ENCODE data around the gene SLC8A1.

The SLC8A1 gene

GRCh38 chr2:40120026-40120425, 331.9 kb downstream of the SLC8A1 start:
- H2AFZ ChIP-seq (ENCODE audit: low read length), result no peak overlapping the region
- H3K79me2 ChIP-seq (ENCODE audit: insufficient read depth, low read length), result no peaks in the 10 kb centered on the region
- H3K9ac ChIP-seq (ENCODE audit: low read depth, low read length, poor library complexity, severe bottlenecking), result no peak overlapping the region
- TF ChIP-seq EZH2phosphoT487 (IDR thresholded peaks at IDR 0.05; ENCODE audit: borderline replicate concordance) (no peak), CTCF (conservative IDR thresholded peaks at IDR 0.05; ENCODE audit: low read length) (no peak)
- no peak overlapping the region for H3K4me3 ChIP-seq (ENCODE audit: low read length, poor library complexity, severe bottlenecking)
- no peaks in the 10 kb centered on the region for H3K27me3 ChIP-seq (ENCODE audit: insufficient read depth, low read length, poor library complexity, severe bottlenecking)
- no peaks in the 10 kb centered on the region for H4K20me1 ChIP-seq (ENCODE audit: insufficient read depth, low read length, poor library complexity, severe bottlenecking)
- peaks cover 15% of the 10 kb centered on the region for H3K4me1 ChIP-seq (ENCODE audit: insufficient read depth, low read length, poor library complexity, severe bottlenecking)
- H3K36me3 ChIP-seq (ENCODE audit: insufficient read depth, low read length), result no peaks in the 10 kb centered on the region
- no peak overlapping the region for H3K4me2 ChIP-seq (ENCODE audit: low read depth, low read length, poor library complexity, severe bottlenecking)
- no peaks in the 10 kb centered on the region for H3F3A ChIP-seq (ENCODE audit: low read depth)
- H3K9me2 ChIP-seq (replicated peaks; ENCODE audit: low read depth, low read length), result no peaks in the 10 kb centered on the region
- no peaks in the 10 kb centered on the region for H3K9me3 ChIP-seq (ENCODE audit: insufficient read depth, low read depth, low read length)

GRCh38 chr2:40118622-40119021, 333.3 kb downstream of the SLC8A1 start:
- Histone ChIP-seq H3K9ac (ENCODE audit: low read depth, low read length, poor library complexity, severe bottlenecking) (no peak overlapping the region), H3K9me3 (ENCODE audit: insufficient read depth, low read depth, low read length) (no peaks in the 10 kb centered on the region), H3K4me3 (ENCODE audit: low read length, poor library complexity, severe bottlenecking) (no peak overlapping the region), H3K36me3 (ENCODE audit: insufficient read depth, low read length) (no peaks in the 10 kb centered on the region), H3F3A (ENCODE audit: low read depth) (no peaks in the 10 kb centered on the region), H3K79me2 (ENCODE audit: insufficient read depth, low read length) (no peaks in the 10 kb centered on the region), H2AFZ (ENCODE audit: low read length) (no peak overlapping the region), H3K9me2 (replicated peaks; ENCODE audit: low read depth, low read length) (no peaks in the 10 kb centered on the region), H3K27me3 (ENCODE audit: insufficient read depth, low read length, poor library complexity, severe bottlenecking) (no peaks in the 10 kb centered on the region), H4K20me1 (ENCODE audit: insufficient read depth, low read length, poor library complexity, severe bottlenecking) (no peaks in the 10 kb centered on the region), H3K4me2 (ENCODE audit: low read depth, low read length, poor library complexity, severe bottlenecking) (no peak overlapping the region), H3K4me1 (ENCODE audit: insufficient read depth, low read length, poor library complexity, severe bottlenecking) (peaks cover 11% of the 10 kb centered on the region)
- TF ChIP-seq CTCF (conservative IDR thresholded peaks at IDR 0.05; ENCODE audit: low read length), result no peak
- no peak for TF ChIP-seq EZH2phosphoT487 (IDR thresholded peaks at IDR 0.05; ENCODE audit: borderline replicate concordance)

- Histone ChIP-seq H3K36me3 (ENCODE audit: insufficient read depth, low read length) (no peaks in the 10 kb centered on the region), H3K4me3 (ENCODE audit: low read length, poor library complexity, severe bottlenecking) (no peak overlapping the region), H3K9ac (ENCODE audit: low read depth, low read length, poor library complexity, severe bottlenecking) (no peak overlapping the region), H3F3A (ENCODE audit: low read depth) (no peaks in the 10 kb centered on the region), H2AFZ (ENCODE audit: low read length) (no peak overlapping the region), H3K4me1 (ENCODE audit: insufficient read depth, low read length, poor library complexity, severe bottlenecking) (no peaks in the 10 kb centered on the region), H3K9me2 (replicated peaks; ENCODE audit: low read depth, low read length) (no peaks in the 10 kb centered on the region), H3K27me3 (ENCODE audit: insufficient read depth, low read length, poor library complexity, severe bottlenecking) (no peaks in the 10 kb centered on the region), H4K20me1 (ENCODE audit: insufficient read depth, low read length, poor library complexity, severe bottlenecking) (no peaks in the 10 kb centered on the region), H3K79me2 (ENCODE audit: insufficient read depth, low read length) (no peaks in the 10 kb centered on the region), H3K9me3 (ENCODE audit: insufficient read depth, low read depth, low read length) (no peaks in the 10 kb centered on the region), H3K4me2 (ENCODE audit: low read depth, low read length, poor library complexity, severe bottlenecking) (no peak overlapping the region)
- TF ChIP-seq CTCF (conservative IDR thresholded peaks at IDR 0.05; ENCODE audit: low read length), result no peak
- no peak for TF ChIP-seq EZH2phosphoT487 (IDR thresholded peaks at IDR 0.05; ENCODE audit: borderline replicate concordance)
These were observed 336.0 kb downstream of the SLC8A1 start for GRCh38 chr2:40115894-40116293.
